Pancreas (tissue), 10 donors: Measurements from ENCODE around the gene MANF. TPM values are rescaled to one million over a fixed set of nuclear protein-coding genes. Genes with fewer than 3 reads are reported as not detected.

Experiments
- ATAC-seq, 4 donors: fragments of 200-7000 bp; cut with Tn5 transposase; one replicate each; pipeline versions ENCODE4 v1.8.0 to v1.9.1; 2020; ENCODE audit warnings: mild to moderate bottlenecking in 4 of 4, moderate library complexity in 4 of 4
- DNase-seq, 6 donors: peaks; one replicate each; pipeline ENCODE4 v3.0.0-alpha.2; 2020
- FAIRE-seq: peaks from 2 replicates; lab custom pipeline; 2012; peaks lifted over from hg19 to GRCh38; lab: Jason Lieb, UNC
- H3K27ac ChIP-seq, 4 donors: fragments of 200-600 bp; sonication (generic); 1 replicate in 3 of 4; 2 replicates in 1 of 4; pipeline versions ENCODE4 v1.5.0 to v1.8.0; 2020
- H3K27me3 ChIP-seq, 4 donors: fragments of 200-600 bp; one replicate each; pipeline ENCODE4 v1.8.0; 2021
- H3K36me3 ChIP-seq, 3 donors: fragments of 200-600 bp; sonication (generic) in 1 of 3; one replicate each; pipeline versions ENCODE4 v1.5.0 to v1.8.0; 2020 to 2021
- H3K4me1 ChIP-seq, 3 donors: fragments of 200-600 bp; one replicate each; pipeline ENCODE4 v1.8.0; 2021
- H3K4me3 ChIP-seq, 4 donors: fragments of 200-600 bp; sonication (generic) in 2 of 4; one replicate each; pipeline versions ENCODE4 v1.5.0 to v1.8.0; 2020 to 2021
- H3K9me3 ChIP-seq, 4 donors: fragments of 200-600 bp; one replicate each; pipeline ENCODE4 v1.8.0; 2021
- WGBS, 2 donors: extraction: QIAGEN DNeasy Blood & Tissue Kit; methylation state at CpG; one replicate each; pipeline ENCODE4 v1.1.7; 2013; 5-methylcytosine and 5-hydroxymethylcytosine counted together
- intact Hi-C, 3 donors: fragments of 100-400 bp; cut with DNase I; formaldehyde crosslinking; loops; one replicate each; pipeline versions ENCODE4 v1.11.1 to v1.14.2; 2022
- polyA plus RNA-seq, 2 donors: library from polyadenylated mRNA; stranded (reverse); fragments of 200-250 nt; gene quantifications; one replicate each; pipeline ENCODE4 v1.2.3, GENCODE V29; 2013
- total RNA-seq, 6 donors: library from RNA; stranded (reverse); fragmentation: NEBNext Ultra II Directional in 4 of 6; extraction: Animal tissue kit (Norgen Biotek cat#: 25700) in 4 of 6; gene quantifications; one replicate each; pipeline versions ENCODE4 v1.2.1 to v1.2.4, GENCODE V29; 2021 to 2023
- TF ChIP-seq, protein P1 (sequence below), 4 donors: fragments of 200-600 bp; sonication (generic) in 3 of 4; IDR thresholded peaks; one replicate each; pipeline versions ENCODE4 v1.5.0 to v1.8.0; 2021; ENCODE audit warnings: antibody characterized with exemption in 4 of 4
- donor health status: healthy with polysubstance abuse.
- donor health status: DM: no; HTN: no; CAD: no; lungs with moderate emphysema.
- donor health status: DM: no; HTN: no; CAD: no.
- donor health status: control.
- donor health status: control.
- donor health status: Bipolar disorder and iron deficiency.
- donor health status: DM: yes; HTN: yes; CAD: no.
- donor health status: DM: no; HTN: no; CAD: no.
- donor health status: DM: no; HTN: no; CAD: no.
- donor health status: DM: yes; HTN: yes; CAD: no.

The MANF gene
- total and polyA plus RNA-seq, 8 donors, result 30.6 to 74.4 (median 51.6) TPM

DNA sequence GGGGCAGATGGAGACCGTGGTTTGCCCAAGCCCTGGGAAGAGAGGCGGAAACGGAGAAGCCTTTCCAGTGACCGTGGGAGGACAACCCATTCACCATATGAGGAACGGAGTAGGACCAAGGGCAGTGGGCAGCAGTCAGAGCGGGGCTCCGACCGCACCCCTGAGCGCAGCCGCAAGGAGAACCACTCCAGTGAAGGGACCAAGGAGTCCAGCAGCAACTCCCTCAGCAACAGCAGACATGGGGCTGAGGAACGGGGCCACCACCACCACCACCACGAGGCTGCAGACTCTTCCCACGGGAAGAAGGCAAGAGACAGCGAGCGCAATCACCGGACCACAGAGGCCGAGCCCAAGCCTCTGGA lies 8.0 kb downstream of the MANF start:
- TF ChIP-seq, protein P1, sequence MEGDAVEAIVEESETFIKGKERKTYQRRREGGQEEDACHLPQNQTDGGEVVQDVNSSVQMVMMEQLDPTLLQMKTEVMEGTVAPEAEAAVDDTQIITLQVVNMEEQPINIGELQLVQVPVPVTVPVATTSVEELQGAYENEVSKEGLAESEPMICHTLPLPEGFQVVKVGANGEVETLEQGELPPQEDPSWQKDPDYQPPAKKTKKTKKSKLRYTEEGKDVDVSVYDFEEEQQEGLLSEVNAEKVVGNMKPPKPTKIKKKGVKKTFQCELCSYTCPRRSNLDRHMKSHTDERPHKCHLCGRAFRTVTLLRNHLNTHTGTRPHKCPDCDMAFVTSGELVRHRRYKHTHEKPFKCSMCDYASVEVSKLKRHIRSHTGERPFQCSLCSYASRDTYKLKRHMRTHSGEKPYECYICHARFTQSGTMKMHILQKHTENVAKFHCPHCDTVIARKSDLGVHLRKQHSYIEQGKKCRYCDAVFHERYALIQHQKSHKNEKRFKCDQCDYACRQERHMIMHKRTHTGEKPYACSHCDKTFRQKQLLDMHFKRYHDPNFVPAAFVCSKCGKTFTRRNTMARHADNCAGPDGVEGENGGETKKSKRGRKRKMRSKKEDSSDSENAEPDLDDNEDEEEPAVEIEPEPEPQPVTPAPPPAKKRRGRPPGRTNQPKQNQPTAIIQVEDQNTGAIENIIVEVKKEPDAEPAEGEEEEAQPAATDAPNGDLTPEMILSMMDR (IDR thresholded peaks at IDR 0.05), result no peak

GRCh38 chr3:51393564-51393963 lies 8.5 kb downstream of the MANF start:
- FAIRE-seq (no peak), DNase-seq (peak in 1 of 6 donors; percentile 46), ATAC-seq (no peak)
- H3K9me3 ChIP-seq, result no peaks in the 10 kb centered on the region
- H3K36me3 ChIP-seq, result peaks cover 0 to 36% (median 16%) of the 10 kb centered on the region in 3 donors
- intact Hi-C loops, result loop anchor here in 1 of 3 donors (10.0 kb wide), 1 partner anchor 411 kb away; no protein-coding TSS in a partner anchor
- peaks cover 35 to 42% (median 38%) of the 10 kb centered on the region in 3 donors for H3K4me1 ChIP-seq
- no peak overlapping the region for H3K27ac ChIP-seq
- 85 to 91% methylated on average over 14 of the region's 14 CpGs for WGBS, 2 donors
- H3K27me3 ChIP-seq, result no peaks in the 10 kb centered on the region
- TF ChIP-seq, protein P1 (IDR thresholded peaks at IDR 0.05), result no peak
- peak overlapping the region in 1 of 4 donors; percentile 88 for H3K4me3 ChIP-seq

More for the DNA sequence above, 8.0 kb downstream of the MANF start:
- ATAC-seq (no peak), FAIRE-seq (no peak), DNase-seq (peak in 1 of 6 donors; percentile 47)
- peaks cover 0 to 40% (median 16%) of the 10 kb centered on the region in 3 donors for H3K36me3 ChIP-seq
- intact Hi-C loops, result loop anchor here in 1 of 3 donors (10.0 kb wide), 1 partner anchor 412 kb away; no protein-coding TSS in a partner anchor
- H3K4me1 ChIP-seq, result peaks cover 38 to 46% (median 38%) of the 10 kb centered on the region in 3 donors
- WGBS, 2 donors, result 93 to 94% methylated on average over 17 of the region's 17 CpGs
- no peaks in the 10 kb centered on the region for H3K27me3 ChIP-seq
- no peaks in the 10 kb centered on the region for H3K9me3 ChIP-seq
- H3K27ac ChIP-seq, result no peak overlapping the region
- H3K4me3 ChIP-seq, result peak overlapping the region in 1 of 4 donors; percentile 88

GRCh38 chr3:51394541-51394940 lies 9.4 kb downstream of the MANF start:
- FAIRE-seq, result no peak
- H3K27me3 ChIP-seq, result no peaks in the 10 kb centered on the region
- H3K4me1 ChIP-seq, result peaks cover 35 to 37% (median 36%) of the 10 kb centered on the region in 3 donors
- H3K27ac ChIP-seq, result no peak overlapping the region
- TF ChIP-seq, protein P1 (IDR thresholded peaks at IDR 0.05), result no peak
- no peaks in the 10 kb centered on the region for H3K9me3 ChIP-seq
- peaks cover 0 to 34% (median 16%) of the 10 kb centered on the region in 3 donors for H3K36me3 ChIP-seq
- no peak overlapping the region for H3K4me3 ChIP-seq
- DNase-seq, result peak in 1 of 6 donors; percentile 43
- WGBS, 2 donors, result 63 to 76% methylated on average over 5 of the region's 5 CpGs
- intact Hi-C loops, result loop anchor here in 1 of 3 donors (10.0 kb wide), 1 partner anchor 410 kb away; no protein-coding TSS in a partner anchor
- ATAC-seq, result no peak

- H3K36me3 ChIP-seq, result peaks cover 0 to 38% (median 16%) of the 10 kb centered on the region in 3 donors
- no peak for FAIRE-seq
- TF ChIP-seq, protein P1 (IDR thresholded peaks at IDR 0.05), result no peak
Observed at GRCh38 chr3:51395493-51396213, 10.6 kb downstream of the MANF start.

More at GRCh38 chr3:51395493-51396213, 10.6 kb downstream of the MANF start:
- H3K27me3 ChIP-seq, result no peaks in the 10 kb centered on the region
- no peak overlapping the region for H3K4me3 ChIP-seq
- H3K4me1 ChIP-seq, result peaks cover 25 to 30% (median 29%) of the 10 kb centered on the region in 3 donors
- intact Hi-C loops, result loop anchor here in 1 of 3 donors (10.0 kb wide), 1 partner anchor 409 kb away; no protein-coding TSS in a partner anchor
- H3K9me3 ChIP-seq, result no peaks in the 10 kb centered on the region
- WGBS, 2 donors, result 55 to 57% methylated on average over 12 of the region's 12 CpGs
- peak in 1 of 6 donors; percentile 29 for DNase-seq
- no peak for ATAC-seq
- H3K27ac ChIP-seq, result no peak overlapping the region
